Measurements from ENCODE around the gene KDM6B.

The KDM6B gene

DNA sequence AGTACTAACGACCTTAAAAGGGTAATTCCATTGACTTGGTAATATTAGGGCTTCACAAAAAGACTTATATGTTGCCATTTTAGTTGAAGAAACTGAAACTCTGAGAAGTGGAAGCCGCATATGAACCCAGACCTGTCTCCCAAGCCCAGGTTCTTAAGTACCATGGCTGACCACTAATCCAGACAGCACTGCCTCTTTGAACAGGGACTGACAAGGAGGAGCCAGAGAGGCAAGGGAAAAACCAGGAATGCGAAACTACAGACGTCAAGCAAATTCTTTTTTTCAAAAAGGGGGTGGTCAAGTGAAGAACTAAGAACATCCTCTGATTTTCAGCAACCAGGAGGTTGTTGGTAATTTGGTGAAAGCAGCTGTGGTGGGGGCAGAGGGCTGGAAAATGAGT is 39.0 kb downstream of the KDM6B start:
- TF ChIP-seq SPI1 (IDR thresholded peaks at IDR 0.05; ENCODE audit: borderline replicate concordance, low read depth) = no peak
- TF ChIP-seq, protein P1, sequence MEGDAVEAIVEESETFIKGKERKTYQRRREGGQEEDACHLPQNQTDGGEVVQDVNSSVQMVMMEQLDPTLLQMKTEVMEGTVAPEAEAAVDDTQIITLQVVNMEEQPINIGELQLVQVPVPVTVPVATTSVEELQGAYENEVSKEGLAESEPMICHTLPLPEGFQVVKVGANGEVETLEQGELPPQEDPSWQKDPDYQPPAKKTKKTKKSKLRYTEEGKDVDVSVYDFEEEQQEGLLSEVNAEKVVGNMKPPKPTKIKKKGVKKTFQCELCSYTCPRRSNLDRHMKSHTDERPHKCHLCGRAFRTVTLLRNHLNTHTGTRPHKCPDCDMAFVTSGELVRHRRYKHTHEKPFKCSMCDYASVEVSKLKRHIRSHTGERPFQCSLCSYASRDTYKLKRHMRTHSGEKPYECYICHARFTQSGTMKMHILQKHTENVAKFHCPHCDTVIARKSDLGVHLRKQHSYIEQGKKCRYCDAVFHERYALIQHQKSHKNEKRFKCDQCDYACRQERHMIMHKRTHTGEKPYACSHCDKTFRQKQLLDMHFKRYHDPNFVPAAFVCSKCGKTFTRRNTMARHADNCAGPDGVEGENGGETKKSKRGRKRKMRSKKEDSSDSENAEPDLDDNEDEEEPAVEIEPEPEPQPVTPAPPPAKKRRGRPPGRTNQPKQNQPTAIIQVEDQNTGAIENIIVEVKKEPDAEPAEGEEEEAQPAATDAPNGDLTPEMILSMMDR (IDR thresholded peaks at IDR 0.05; ENCODE audit: insufficient read depth, low read length) = no peak
- TF ChIP-seq, protein P2, sequence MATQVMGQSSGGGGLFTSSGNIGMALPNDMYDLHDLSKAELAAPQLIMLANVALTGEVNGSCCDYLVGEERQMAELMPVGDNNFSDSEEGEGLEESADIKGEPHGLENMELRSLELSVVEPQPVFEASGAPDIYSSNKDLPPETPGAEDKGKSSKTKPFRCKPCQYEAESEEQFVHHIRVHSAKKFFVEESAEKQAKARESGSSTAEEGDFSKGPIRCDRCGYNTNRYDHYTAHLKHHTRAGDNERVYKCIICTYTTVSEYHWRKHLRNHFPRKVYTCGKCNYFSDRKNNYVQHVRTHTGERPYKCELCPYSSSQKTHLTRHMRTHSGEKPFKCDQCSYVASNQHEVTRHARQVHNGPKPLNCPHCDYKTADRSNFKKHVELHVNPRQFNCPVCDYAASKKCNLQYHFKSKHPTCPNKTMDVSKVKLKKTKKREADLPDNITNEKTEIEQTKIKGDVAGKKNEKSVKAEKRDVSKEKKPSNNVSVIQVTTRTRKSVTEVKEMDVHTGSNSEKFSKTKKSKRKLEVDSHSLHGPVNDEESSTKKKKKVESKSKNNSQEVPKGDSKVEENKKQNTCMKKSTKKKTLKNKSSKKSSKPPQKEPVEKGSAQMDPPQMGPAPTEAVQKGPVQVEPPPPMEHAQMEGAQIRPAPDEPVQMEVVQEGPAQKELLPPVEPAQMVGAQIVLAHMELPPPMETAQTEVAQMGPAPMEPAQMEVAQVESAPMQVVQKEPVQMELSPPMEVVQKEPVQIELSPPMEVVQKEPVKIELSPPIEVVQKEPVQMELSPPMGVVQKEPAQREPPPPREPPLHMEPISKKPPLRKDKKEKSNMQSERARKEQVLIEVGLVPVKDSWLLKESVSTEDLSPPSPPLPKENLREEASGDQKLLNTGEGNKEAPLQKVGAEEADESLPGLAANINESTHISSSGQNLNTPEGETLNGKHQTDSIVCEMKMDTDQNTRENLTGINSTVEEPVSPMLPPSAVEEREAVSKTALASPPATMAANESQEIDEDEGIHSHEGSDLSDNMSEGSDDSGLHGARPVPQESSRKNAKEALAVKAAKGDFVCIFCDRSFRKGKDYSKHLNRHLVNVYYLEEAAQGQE (IDR thresholded peaks at IDR 0.05; ENCODE audit: insufficient replicate concordance, low read depth) = no peak
- no peak for TF ChIP-seq POLR2AphosphoS5 (IDR thresholded peaks at IDR 0.05; ENCODE audit: low read depth)
- no peak for TF ChIP-seq GABPA (IDR thresholded peaks at IDR 0.05; ENCODE audit: low read depth)

DNA sequence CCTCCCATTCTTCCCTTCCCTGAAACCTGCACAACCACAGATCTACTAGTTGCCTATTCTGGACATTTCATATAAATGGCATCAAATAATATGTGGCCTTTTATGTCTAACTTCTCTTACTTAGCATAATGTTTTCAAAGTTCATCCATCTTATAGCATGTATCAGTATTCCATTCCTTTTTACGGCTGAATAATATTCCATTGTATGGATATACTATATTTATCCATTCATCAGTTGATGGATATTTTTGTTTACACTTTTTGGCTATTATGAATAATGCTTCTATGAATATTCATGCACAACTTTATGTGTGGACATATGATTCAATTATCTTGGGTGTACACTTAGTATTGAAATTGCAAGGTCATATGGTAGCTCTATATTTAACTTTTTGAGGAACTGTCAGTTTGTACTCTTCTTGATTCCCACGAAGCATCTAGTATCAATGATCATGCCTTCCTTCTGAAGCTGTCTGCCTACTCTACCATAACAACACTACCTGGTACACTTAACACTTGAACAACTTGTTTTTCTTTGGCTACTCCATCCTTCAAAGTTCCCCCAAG is 41.9 kb downstream of the KDM6B start:
- no peak for DNase-seq (ENCODE audit: low read depth in 1 of 2, low spot score in 1 of 2)
- TF ChIP-seq POLR2AphosphoS5 (IDR thresholded peaks at IDR 0.05; ENCODE audit: low read depth) (no peak), SPI1 (IDR thresholded peaks at IDR 0.05; ENCODE audit: borderline replicate concordance, low read depth) (no peak), GABPA (IDR thresholded peaks at IDR 0.05; ENCODE audit: low read depth) (no peak)
- TF ChIP-seq, protein P2 (IDR thresholded peaks at IDR 0.05; ENCODE audit: insufficient replicate concordance, low read depth) = no peak
- TF ChIP-seq, protein P1 (IDR thresholded peaks at IDR 0.05; ENCODE audit: insufficient read depth, low read length) = no peak
- Histone ChIP-seq H3K27ac (replicated peaks) (no peak overlapping the region), H3K4me3 (replicated peaks; ENCODE audit: insufficient read depth, low read length) (no peak overlapping the region), H3K27me3 (ENCODE audit: insufficient read depth, poor library complexity, severe bottlenecking) (no peaks in the 10 kb centered on the region)

More for the DNA sequence above, 39.0 kb downstream of the KDM6B start:
- no peaks in the 10 kb centered on the region for H3K27me3 ChIP-seq (ENCODE audit: insufficient read depth, poor library complexity, severe bottlenecking)
- no peak overlapping the region for H3K27ac ChIP-seq (replicated peaks)
- no peak overlapping the region for H3K4me3 ChIP-seq (replicated peaks; ENCODE audit: insufficient read depth, low read length)
- no peak for DNase-seq (ENCODE audit: low read depth in 1 of 2, low spot score in 1 of 2)

DNA sequence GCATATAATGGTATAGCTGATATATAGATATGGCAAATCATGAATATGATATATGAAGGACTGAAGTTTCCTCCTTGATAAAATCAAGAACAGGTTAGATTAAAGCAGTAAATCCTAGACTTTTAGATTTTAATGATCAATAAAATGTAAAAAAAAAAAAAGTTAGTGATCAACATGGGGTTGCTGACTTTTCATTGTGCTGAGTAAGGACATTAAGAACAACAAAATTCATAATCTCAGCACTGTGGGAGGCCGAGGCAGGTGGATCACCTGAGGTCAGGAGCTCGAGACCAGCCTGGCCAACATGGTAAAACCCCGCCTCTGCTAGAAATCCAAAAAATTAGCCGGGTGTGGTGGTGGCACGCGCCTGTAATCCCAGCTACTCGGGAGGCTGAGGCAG is 44.2 kb downstream of the KDM6B start:
- DNase-seq (ENCODE audit: low read depth in 1 of 2, low spot score in 1 of 2) = no peak
- no peak overlapping the region for H3K27ac ChIP-seq (replicated peaks)
- H3K4me3 ChIP-seq (replicated peaks; ENCODE audit: insufficient read depth, low read length) = no peak overlapping the region
- no peaks in the 10 kb centered on the region for H3K27me3 ChIP-seq (ENCODE audit: insufficient read depth, poor library complexity, severe bottlenecking)
- no peak for TF ChIP-seq POLR2AphosphoS5 (IDR thresholded peaks at IDR 0.05; ENCODE audit: low read depth)
- TF ChIP-seq, protein P1 (IDR thresholded peaks at IDR 0.05; ENCODE audit: insufficient read depth, low read length) = no peak
- no peak for TF ChIP-seq GABPA (IDR thresholded peaks at IDR 0.05; ENCODE audit: low read depth)
- TF ChIP-seq SPI1 (IDR thresholded peaks at IDR 0.05; ENCODE audit: borderline replicate concordance, low read depth) = no peak
- TF ChIP-seq, protein P2 (IDR thresholded peaks at IDR 0.05; ENCODE audit: insufficient replicate concordance, low read depth) = no peak
